ENCODE measurements around the gene SLC5A11. TPM values are rescaled to one million over a fixed set of nuclear protein-coding genes. Genes with fewer than 3 reads are reported as not detected.

Gene SLC5A11
- 0.20 TPM for polyA plus RNA-seq (2013)

- H3K36me3 ChIP-seq (ENCODE audit: control insufficient read depth in 4 of 4, insufficient read depth in 4 of 4, low read length in 3 of 4): no peaks in the 10 kb centered on the region
- no peaks in the 10 kb centered on the region for H3K9me3 ChIP-seq (ENCODE audit: control extremely low read depth in 1 of 5, control insufficient read depth in 4 of 5, insufficient read depth in 2 of 5, low read depth in 1 of 5, low read length in 4 of 5)
- H3K4me3 ChIP-seq (ENCODE audit: control insufficient read depth in 1 of 7, extremely low read depth in 1 of 7, insufficient read depth in 4 of 7, low read depth in 2 of 7, low read length in 6 of 7): no peak within 1 kb of the TSS
- no peaks in the 10 kb centered on the region for H3K4me1 ChIP-seq (ENCODE audit: control extremely low read depth in 1 of 4, control insufficient read depth in 4 of 4, insufficient read depth in 4 of 4, low read length in 3 of 4)
- DNase-seq: no peak
- no peak within 1 kb of the TSS for H3K27ac ChIP-seq (ENCODE audit: insufficient read depth in 1 of 2, low read depth in 1 of 2, low read length in 2 of 2, poor library complexity in 1 of 2, severe bottlenecking in 2 of 2)
- ChIA-PET POLR2A (interaction anchor here (0.6 kb wide), 1 partner anchor 368 kb away, joined by 8 read pairs; no protein-coding TSS in a partner anchor), CTCF (no interaction called here)
- peaks cover 0 to 6% (median 0%) of the 10 kb centered on the region in 5 experiments for H3K27me3 ChIP-seq (replicated peaks in 2 of 5; ENCODE audit: control insufficient read depth in 4 of 5, insufficient read depth in 5 of 5, low read length in 4 of 5)
- 89% methylated on average over 11 of the region's 21 CpGs for WGBS (ENCODE audit: insufficient coverage)
Observed at GRCh38 chr16:24845726-24846547, at the start of gene SLC5A11. Gene SLC5A11 (plus strand): TSS chr16:24845963. CDS start chr16:24858644, 12,681 bp downstream.

DNA sequence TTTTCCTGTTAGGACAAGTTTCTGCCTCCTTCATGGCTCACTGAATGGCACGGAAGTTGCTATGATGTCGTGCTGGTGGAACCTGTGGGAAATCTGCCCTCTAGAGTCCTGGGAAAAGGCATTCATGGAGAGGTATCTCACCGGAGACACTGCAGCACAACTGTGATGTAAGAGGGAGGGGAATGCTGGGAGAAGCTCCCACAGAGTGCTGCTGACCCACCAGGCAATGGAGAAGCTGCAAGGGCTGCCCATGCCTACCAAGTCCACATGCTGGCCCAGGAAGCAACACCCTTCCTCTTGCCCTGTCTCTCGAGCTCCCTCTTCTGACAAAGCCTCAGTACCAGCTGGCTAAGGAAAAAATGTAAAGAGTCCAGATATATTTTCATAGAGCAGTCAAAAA is 45.2 kb upstream of the SLC5A11 start:
- DNase-seq: no peak
- CTCF ChIA-PET: interaction anchor here (0.9 kb wide), 1 partner anchor 9 kb away, joined by 3 read pairs; no protein-coding TSS in a partner anchor
- peaks cover 31 to 88% (median 71%) of the 10 kb centered on the region in 4 experiments for H3K36me3 ChIP-seq (ENCODE audit: control insufficient read depth in 4 of 4, insufficient read depth in 4 of 4, low read length in 3 of 4)

DNA sequence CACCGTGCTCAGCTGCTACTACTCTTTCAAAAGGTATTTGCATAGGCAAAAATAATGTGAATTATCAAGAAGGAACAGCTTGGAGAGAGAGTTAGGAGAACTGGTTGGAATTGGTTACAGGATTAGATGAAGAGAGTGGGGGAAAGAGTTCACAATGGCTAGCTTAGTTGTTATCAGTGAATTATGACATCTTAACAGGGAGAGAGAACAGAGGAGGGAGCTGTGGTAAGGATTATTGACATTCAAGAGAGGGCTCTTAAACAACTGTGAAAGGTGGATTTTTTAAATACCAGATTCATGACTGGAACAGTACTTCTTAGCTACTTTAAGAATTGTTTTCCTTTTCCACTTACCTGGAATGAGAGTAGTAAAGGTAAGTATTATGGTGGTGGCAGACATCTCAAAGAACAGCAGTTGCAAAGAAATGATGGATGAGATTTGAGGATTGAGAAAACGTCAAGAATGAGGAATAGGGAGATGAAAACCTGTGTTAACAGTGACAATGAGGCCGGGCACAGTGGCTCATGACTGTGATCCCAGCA is 43.9 kb upstream of the SLC5A11 start:
- CTCF ChIA-PET: no interaction called here
- peaks cover 30 to 89% (median 77%) of the 10 kb centered on the region in 4 experiments for H3K36me3 ChIP-seq (ENCODE audit: control insufficient read depth in 4 of 4, insufficient read depth in 4 of 4, low read length in 3 of 4)

More for the DNA sequence above, 45.2 kb upstream of the SLC5A11 start:
- POLR2A ChIA-PET: interaction anchor here (0.7 kb wide), 1 partner anchor 21 kb away, joined by 8 read pairs; no protein-coding TSS in a partner anchor
- Histone ChIP-seq H3K9me3 (ENCODE audit: control extremely low read depth in 1 of 5, control insufficient read depth in 4 of 5, insufficient read depth in 2 of 5, low read depth in 1 of 5, low read length in 4 of 5) (no peaks in the 10 kb centered on the region), H3K27me3 (replicated peaks in 2 of 5; ENCODE audit: control insufficient read depth in 4 of 5, insufficient read depth in 5 of 5, low read length in 4 of 5) (no peaks in the 10 kb centered on the region), H3K4me1 (ENCODE audit: control extremely low read depth in 1 of 4, control insufficient read depth in 4 of 4, insufficient read depth in 4 of 4, low read length in 3 of 4) (no peaks in the 10 kb centered on the region), H3K4me3 (ENCODE audit: control insufficient read depth in 1 of 7, extremely low read depth in 1 of 7, insufficient read depth in 4 of 7, low read depth in 2 of 7, low read length in 6 of 7) (no peak overlapping the region), H3K27ac (ENCODE audit: insufficient read depth in 1 of 2, low read depth in 1 of 2, low read length in 2 of 2, poor library complexity in 1 of 2, severe bottlenecking in 2 of 2) (no peak overlapping the region)
- WGBS (ENCODE audit: insufficient coverage): 95% methylated on average over 4 of the region's 4 CpGs

GRCh38 chr16:24805484-24805883 is 40.3 kb upstream of the SLC5A11 start:
- DNase-seq: no peak
- Histone ChIP-seq H3K4me1 (ENCODE audit: control extremely low read depth in 1 of 4, control insufficient read depth in 4 of 4, insufficient read depth in 4 of 4, low read length in 3 of 4) (no peaks in the 10 kb centered on the region), H3K27me3 (replicated peaks in 2 of 5; ENCODE audit: control insufficient read depth in 4 of 5, insufficient read depth in 5 of 5, low read length in 4 of 5) (no peaks in the 10 kb centered on the region), H3K4me3 (ENCODE audit: control insufficient read depth in 1 of 7, extremely low read depth in 1 of 7, insufficient read depth in 4 of 7, low read depth in 2 of 7, low read length in 6 of 7) (no peak overlapping the region), H3K9me3 (ENCODE audit: control extremely low read depth in 1 of 5, control insufficient read depth in 4 of 5, insufficient read depth in 2 of 5, low read depth in 1 of 5, low read length in 4 of 5) (no peaks in the 10 kb centered on the region), H3K36me3 (ENCODE audit: control insufficient read depth in 4 of 4, insufficient read depth in 4 of 4, low read length in 3 of 4) (peaks cover 10 to 92% (median 72%) of the 10 kb centered on the region in 4 experiments), H3K27ac (ENCODE audit: insufficient read depth in 1 of 2, low read depth in 1 of 2, low read length in 2 of 2, poor library complexity in 1 of 2, severe bottlenecking in 2 of 2) (no peak overlapping the region)
- ChIA-PET POLR2A (no interaction called here), CTCF (no interaction called here)
- WGBS (ENCODE audit: insufficient coverage): 96% methylated on average over 5 of the region's 5 CpGs

More for the DNA sequence above, 43.9 kb upstream of the SLC5A11 start:
- POLR2A ChIA-PET: interaction anchor here (0.6 kb wide), 1 partner anchor 40 kb away, joined by 3 read pairs; no protein-coding TSS in a partner anchor
- H3K4me3 ChIP-seq (ENCODE audit: control insufficient read depth in 1 of 7, extremely low read depth in 1 of 7, insufficient read depth in 4 of 7, low read depth in 2 of 7, low read length in 6 of 7): no peak overlapping the region
- no peak for DNase-seq
- H3K27ac ChIP-seq (ENCODE audit: insufficient read depth in 1 of 2, low read depth in 1 of 2, low read length in 2 of 2, poor library complexity in 1 of 2, severe bottlenecking in 2 of 2): no peak overlapping the region
- no peaks in the 10 kb centered on the region for H3K4me1 ChIP-seq (ENCODE audit: control extremely low read depth in 1 of 4, control insufficient read depth in 4 of 4, insufficient read depth in 4 of 4, low read length in 3 of 4)
- H3K27me3 ChIP-seq (replicated peaks in 2 of 5; ENCODE audit: control insufficient read depth in 4 of 5, insufficient read depth in 5 of 5, low read length in 4 of 5): no peaks in the 10 kb centered on the region
- WGBS (ENCODE audit: insufficient coverage): 100% methylated on average over 3 of the region's 3 CpGs
- H3K9me3 ChIP-seq (ENCODE audit: control extremely low read depth in 1 of 5, control insufficient read depth in 4 of 5, insufficient read depth in 2 of 5, low read depth in 1 of 5, low read length in 4 of 5): no peaks in the 10 kb centered on the region

DNA sequence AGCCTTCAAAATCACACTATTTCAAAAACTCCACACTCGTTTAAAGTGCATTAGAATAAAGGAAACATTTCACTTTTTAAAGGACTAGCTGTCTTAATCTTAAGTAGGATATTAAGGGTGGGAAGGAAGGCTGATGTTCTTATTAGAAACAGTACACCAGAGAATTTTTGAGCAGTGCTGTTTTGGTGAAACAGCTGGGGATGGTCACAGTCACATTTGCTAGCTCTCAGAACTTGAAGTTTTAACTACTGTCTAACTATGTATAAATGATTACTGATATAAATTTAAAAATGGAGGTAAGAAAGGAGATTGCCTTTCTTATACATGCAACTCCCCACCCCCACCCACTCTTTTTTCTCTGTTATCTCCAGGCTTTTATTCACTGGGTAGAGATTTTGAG is 38.5 kb upstream of the SLC5A11 start:
- H3K27ac ChIP-seq (ENCODE audit: insufficient read depth in 1 of 2, low read depth in 1 of 2, low read length in 2 of 2, poor library complexity in 1 of 2, severe bottlenecking in 2 of 2): no peak overlapping the region
- WGBS (ENCODE audit: insufficient coverage): no CpG with 5 or more reads among the region's 1 CpG
- H3K4me3 ChIP-seq (ENCODE audit: control insufficient read depth in 1 of 7, extremely low read depth in 1 of 7, insufficient read depth in 4 of 7, low read depth in 2 of 7, low read length in 6 of 7): no peak overlapping the region
- ChIA-PET CTCF (interaction anchor here (0.9 kb wide), 1 partner anchor 11 kb away, joined by 4 read pairs; no protein-coding TSS in a partner anchor), POLR2A (interaction anchor here (0.6 kb wide), 1 partner anchor 268 kb away, joined by 6 read pairs; the partner anchor contains the start of gene RBBP6)
- no peaks in the 10 kb centered on the region for H3K9me3 ChIP-seq (ENCODE audit: control extremely low read depth in 1 of 5, control insufficient read depth in 4 of 5, insufficient read depth in 2 of 5, low read depth in 1 of 5, low read length in 4 of 5)
- H3K4me1 ChIP-seq (ENCODE audit: control extremely low read depth in 1 of 4, control insufficient read depth in 4 of 4, insufficient read depth in 4 of 4, low read length in 3 of 4): no peaks in the 10 kb centered on the region
- DNase-seq: no peak
- H3K27me3 ChIP-seq (replicated peaks in 2 of 5; ENCODE audit: control insufficient read depth in 4 of 5, insufficient read depth in 5 of 5, low read length in 4 of 5): no peaks in the 10 kb centered on the region
- H3K36me3 ChIP-seq (ENCODE audit: control insufficient read depth in 4 of 4, insufficient read depth in 4 of 4, low read length in 3 of 4): peaks cover 12 to 86% (median 69%) of the 10 kb centered on the region in 4 experiments

- DNase-seq: peak in 2 of 3 donors; percentile 8 to 16
- ChIA-PET POLR2A (interaction anchor here (0.6 kb wide), 1 partner anchor 109 kb away, joined by 3 read pairs; no protein-coding TSS in a partner anchor), CTCF (interaction anchor here (0.6 to 0.8 kb wide), 2 partner anchors 16 to 120 kb away, joined by 4 read pairs; no protein-coding TSS in a partner anchor)
- no peaks in the 10 kb centered on the region for H3K9me3 ChIP-seq (ENCODE audit: control extremely low read depth in 1 of 5, control insufficient read depth in 4 of 5, insufficient read depth in 2 of 5, low read depth in 1 of 5, low read length in 4 of 5)
- peaks cover 22 to 89% (median 69%) of the 10 kb centered on the region in 4 experiments for H3K36me3 ChIP-seq (ENCODE audit: control insufficient read depth in 4 of 4, insufficient read depth in 4 of 4, low read length in 3 of 4)
- no peaks in the 10 kb centered on the region for H3K27me3 ChIP-seq (replicated peaks in 2 of 5; ENCODE audit: control insufficient read depth in 4 of 5, insufficient read depth in 5 of 5, low read length in 4 of 5)
- no peak overlapping the region for H3K4me3 ChIP-seq (ENCODE audit: control insufficient read depth in 1 of 7, extremely low read depth in 1 of 7, insufficient read depth in 4 of 7, low read depth in 2 of 7, low read length in 6 of 7)
- 92% methylated on average over 8 of the region's 11 CpGs for WGBS (ENCODE audit: insufficient coverage)
- no peak overlapping the region for H3K27ac ChIP-seq (ENCODE audit: insufficient read depth in 1 of 2, low read depth in 1 of 2, low read length in 2 of 2, poor library complexity in 1 of 2, severe bottlenecking in 2 of 2)
- H3K4me1 ChIP-seq (ENCODE audit: control extremely low read depth in 1 of 4, control insufficient read depth in 4 of 4, insufficient read depth in 4 of 4, low read length in 3 of 4): no peaks in the 10 kb centered on the region
Observed at GRCh38 chr16:24810951-24811843, 34.6 kb upstream of the SLC5A11 start.

All from common myeloid progenitor, CD34-positive (primary cell).